IgD-negative memory B cell (primary cell): ENCODE data around the gene YJU2. TPM values are rescaled to one million over a fixed set of nuclear protein-coding genes. Genes with fewer than 3 reads are reported as not detected.
"Not testable (repeated sequence)": the region's sequence is repeated elsewhere in the genome, so short reads cannot be mapped to it uniquely, and the experiment has no call there.

ENCODE experiments used
- H3K27ac Mint-ChIP-seq, 3 donors: one replicate each; pipeline ENCODE4 v1.8.0; 2020 to 2022; ENCODE audit warnings: mild to moderate bottlenecking in 3 of 3, mixed read lengths in 3 of 3, moderate library complexity in 1 of 3
- H3K27me3 Mint-ChIP-seq: one replicate; pipeline ENCODE4 v1.8.0; 2021; ENCODE audit warnings: mixed read lengths
- H3K36me3 Mint-ChIP-seq: one replicate; pipeline ENCODE4 v1.8.0; 2020; ENCODE audit warnings: mild to moderate bottlenecking, mixed read lengths
- H3K4me1 Mint-ChIP-seq, 3 donors: one replicate each; pipeline ENCODE4 v1.8.0; 2020 to 2022; ENCODE audit warnings: mixed read lengths in 3 of 3, mild to moderate bottlenecking in 1 of 3
- H3K4me3 Mint-ChIP-seq, 4 donors: one replicate each; pipeline ENCODE4 v1.8.0; 2020 to 2022; ENCODE audit warnings: mild to moderate bottlenecking in 4 of 4, mixed read lengths in 4 of 4, moderate library complexity in 3 of 4
- H3K9me3 Mint-ChIP-seq, 3 donors: one replicate each; pipeline ENCODE4 v1.8.0; 2020 to 2021; ENCODE audit warnings: mixed read lengths in 3 of 3, mild to moderate bottlenecking in 1 of 3
- polyA plus RNA-seq: library from polyadenylated mRNA; unstranded; fragments of 300-500 nt; fragmentation: Illumina TruSeq; gene quantifications from one replicate; pipeline ENCODE4 v1.2.3, GENCODE V29; 2021

Gene YJU2
- polyA plus RNA-seq, 1 donor from 2014 or later, result 45.6 TPM

GRCh38 chr19:4216846-4217245 is 30.0 kb upstream of the YJU2 start:
- H3K36me3 Mint-ChIP-seq, result no peaks in the 10 kb centered on the region
- no peaks in the 10 kb centered on the region for H3K9me3 Mint-ChIP-seq
- peaks cover 7% of the 10 kb centered on the region for H3K27me3 Mint-ChIP-seq
- H3K4me1 Mint-ChIP-seq, result peaks cover 10 to 16% (median 11%) of the 10 kb centered on the region in 3 donors
- no peak overlapping the region for H3K27ac Mint-ChIP-seq
- H3K4me3 Mint-ChIP-seq, result no peak overlapping the region

GRCh38 chr19:4217429-4218264 is 29.2 kb upstream of the YJU2 start:
- Mint-ChIP-seq H3K27ac (no peak overlapping the region), H3K9me3 (no peaks in the 10 kb centered on the region), H3K4me1 (peaks cover 10 to 16% (median 11%) of the 10 kb centered on the region in 3 donors), H3K4me3 (no peak overlapping the region), H3K27me3 (peaks cover 4% of the 10 kb centered on the region), H3K36me3 (no peaks in the 10 kb centered on the region)

- H3K27me3 Mint-ChIP-seq, H3K36me3 Mint-ChIP-seq, H3K9me3 Mint-ChIP-seq, H3K27ac Mint-ChIP-seq: not testable (repeated sequence)
- H3K4me1 Mint-ChIP-seq, result peaks cover 10 to 16% (median 11%) of the 10 kb centered on the region in 3 donors
- H3K4me3 Mint-ChIP-seq, result peak overlapping the region in 1 of 4 donors; percentile 32
These were observed 28.4 kb upstream of the YJU2 start for GRCh38 chr19:4218523-4218922.

- H3K27me3 Mint-ChIP-seq, result no peaks in the 10 kb centered on the region
- peaks cover 0 to 3% (median 0%) of the 10 kb centered on the region in 3 donors for H3K4me1 Mint-ChIP-seq
- H3K36me3 Mint-ChIP-seq, result no peaks in the 10 kb centered on the region
These were observed 26.7 kb upstream of the YJU2 start for GRCh38 chr19:4220188-4220587.

GRCh38 chr19:4224470-4224869 is 22.4 kb upstream of the YJU2 start:
- H3K27me3 Mint-ChIP-seq, result peaks cover under 1% of the 10 kb centered on the region
- H3K4me1 Mint-ChIP-seq, result peaks cover 0 to 8% (median 4%) of the 10 kb centered on the region in 3 donors
- H3K27ac Mint-ChIP-seq, result no peak overlapping the region
- H3K36me3 Mint-ChIP-seq, result no peaks in the 10 kb centered on the region
- H3K4me3 Mint-ChIP-seq, result no peak overlapping the region
- H3K9me3 Mint-ChIP-seq, result no peaks in the 10 kb centered on the region

More at GRCh38 chr19:4220188-4220587, 26.7 kb upstream of the YJU2 start:
- Mint-ChIP-seq H3K4me3 (no peak overlapping the region), H3K9me3 (no peaks in the 10 kb centered on the region), H3K27ac (no peak overlapping the region)

GRCh38 chr19:4225885-4226284 is 21.0 kb upstream of the YJU2 start:
- Mint-ChIP-seq H3K36me3 (no peaks in the 10 kb centered on the region), H3K27me3 (peaks cover 6% of the 10 kb centered on the region), H3K27ac (no peak overlapping the region), H3K4me1 (peaks cover 0 to 16% (median 10%) of the 10 kb centered on the region in 3 donors), H3K4me3 (peak overlapping the region in 1 of 4 donors; percentile 68), H3K9me3 (no peaks in the 10 kb centered on the region)

GRCh38 chr19:4227771-4228170 is 19.1 kb upstream of the YJU2 start:
- peaks cover 6% of the 10 kb centered on the region for H3K27me3 Mint-ChIP-seq
- no peak overlapping the region for H3K27ac Mint-ChIP-seq
- H3K4me1 Mint-ChIP-seq, result peaks cover 0 to 15% (median 12%) of the 10 kb centered on the region in 3 donors
- H3K4me3 Mint-ChIP-seq, result no peak overlapping the region
- H3K36me3 Mint-ChIP-seq, result no peaks in the 10 kb centered on the region
- no peaks in the 10 kb centered on the region for H3K9me3 Mint-ChIP-seq

- Mint-ChIP-seq H3K4me3 (no peak overlapping the region), H3K27ac (no peak overlapping the region), H3K27me3 (peaks cover 6% of the 10 kb centered on the region), H3K4me1 (peaks cover 0 to 17% (median 12%) of the 10 kb centered on the region in 3 donors), H3K36me3 (no peaks in the 10 kb centered on the region), H3K9me3 (no peaks in the 10 kb centered on the region)
These were observed 18.1 kb upstream of the YJU2 start for GRCh38 chr19:4228765-4229178.

GRCh38 chr19:4229179-4229931 is 17.5 kb upstream of the YJU2 start, which contains the start of gene EBI3:
Gene EBI3 (plus strand): TSS chr19:4229523. CDS start chr19:4229551, 28 bp downstream.
- Mint-ChIP-seq H3K36me3 (no peaks in the 10 kb centered on the region), H3K4me3 (peak within 1 kb of the TSS in 2 of 4 donors; percentile 17 to 78), H3K9me3 (no peaks in the 10 kb centered on the region), H3K27me3 (peaks cover 6% of the 10 kb centered on the region), H3K27ac (peak within 1 kb of the TSS in 1 of 3 donors; percentile 75), H3K4me1 (peaks cover 0 to 17% (median 12%) of the 10 kb centered on the region in 3 donors)

GRCh38 chr19:4230237-4230636 is 16.6 kb upstream of the YJU2 start:
- peaks cover 0 to 20% (median 12%) of the 10 kb centered on the region in 3 donors for H3K4me1 Mint-ChIP-seq
- H3K27me3 Mint-ChIP-seq, result not testable (repeated sequence)
- H3K4me3 Mint-ChIP-seq, result peak overlapping the region in 2 of 4 donors; percentile 17 to 78

GRCh38 chr19:4231521-4231920 is 15.4 kb upstream of the YJU2 start:
- H3K36me3 Mint-ChIP-seq, H3K9me3 Mint-ChIP-seq, H3K4me3 Mint-ChIP-seq, H3K27me3 Mint-ChIP-seq, H3K27ac Mint-ChIP-seq: not testable (repeated sequence)
- peaks cover 0 to 19% (median 11%) of the 10 kb centered on the region in 3 donors for H3K4me1 Mint-ChIP-seq

More at GRCh38 chr19:4230237-4230636, 16.6 kb upstream of the YJU2 start:
- not testable (repeated sequence) for H3K27ac Mint-ChIP-seq, H3K9me3 Mint-ChIP-seq, H3K36me3 Mint-ChIP-seq

GRCh38 chr19:4232139-4232538 is 14.7 kb upstream of the YJU2 start:
- H3K4me1 Mint-ChIP-seq, result peaks cover 0 to 18% (median 10%) of the 10 kb centered on the region in 3 donors

GRCh38 chr19:4232614-4233281 is 14.1 kb upstream of the YJU2 start:
- Mint-ChIP-seq H3K27ac (no peak overlapping the region), H3K4me3 (peak overlapping the region in 1 of 4 donors; percentile 9), H3K36me3 (no peaks in the 10 kb centered on the region), H3K9me3 (no peaks in the 10 kb centered on the region), H3K27me3 (peaks cover 6% of the 10 kb centered on the region), H3K4me1 (peaks cover 0 to 18% (median 10%) of the 10 kb centered on the region in 3 donors)

More at GRCh38 chr19:4232139-4232538, 14.7 kb upstream of the YJU2 start:
- peak overlapping the region in 1 of 4 donors; percentile 9 for H3K4me3 Mint-ChIP-seq
- not testable (repeated sequence) for H3K36me3 Mint-ChIP-seq, H3K27me3 Mint-ChIP-seq, H3K9me3 Mint-ChIP-seq, H3K27ac Mint-ChIP-seq

- peaks cover 0 to 18% (median 10%) of the 10 kb centered on the region in 3 donors for H3K4me1 Mint-ChIP-seq
- no peaks in the 10 kb centered on the region for H3K9me3 Mint-ChIP-seq
- H3K27ac Mint-ChIP-seq, result no peak overlapping the region
- H3K27me3 Mint-ChIP-seq, result peaks cover 6% of the 10 kb centered on the region
- H3K4me3 Mint-ChIP-seq, result peak overlapping the region in 1 of 4 donors; percentile 39
- no peaks in the 10 kb centered on the region for H3K36me3 Mint-ChIP-seq
These were observed 13.5 kb upstream of the YJU2 start for GRCh38 chr19:4233282-4233853.
